SU-DHL-6 (cell line): Measurements from ENCODE around the gene MESD.

Source experiments
- EZH2phosphoT487 ChIP-seq: fragments of 200-600 bp; sonication (generic), shearing (Covaris generic); conservative IDR thresholded peaks from 2 replicates; pipeline ENCODE4 v1.6.1; 2018; ENCODE audit warnings: mild to moderate bottlenecking, antibody characterized with exemption, low read length, moderate library complexity, mixed read lengths
- TF ChIP-seq, protein P1 (sequence below): fragments of 200-600 bp; sonication (generic); IDR thresholded peaks from one replicate; pipeline ENCODE4 v1.5.1; 2017; ENCODE audit warnings: antibody characterized with exemption, mild to moderate bottlenecking, low read length, moderate library complexity; ENCODE audit not compliant: insufficient read depth, poor library complexity, severe bottlenecking

DNA sequence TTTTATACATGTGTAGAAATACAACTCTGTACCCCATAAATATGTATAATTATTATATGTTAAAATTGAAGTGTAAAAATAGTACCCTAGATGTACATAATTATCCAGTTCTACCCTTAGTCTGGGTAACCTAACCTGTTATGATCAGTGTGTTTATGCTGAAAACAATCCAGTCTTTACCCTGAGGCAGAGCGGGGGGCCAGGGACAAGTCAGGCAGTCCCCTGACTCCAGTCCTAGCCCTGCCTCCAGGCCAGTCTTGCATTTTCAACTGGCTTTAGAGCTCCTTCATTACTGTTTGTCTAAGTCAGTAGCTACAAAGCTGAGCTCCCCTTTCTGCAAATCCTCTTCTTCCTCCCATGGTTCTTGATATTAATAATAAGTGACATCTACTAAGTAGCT, 3.1 kb downstream of the MESD start:
- TF ChIP-seq, protein P1, sequence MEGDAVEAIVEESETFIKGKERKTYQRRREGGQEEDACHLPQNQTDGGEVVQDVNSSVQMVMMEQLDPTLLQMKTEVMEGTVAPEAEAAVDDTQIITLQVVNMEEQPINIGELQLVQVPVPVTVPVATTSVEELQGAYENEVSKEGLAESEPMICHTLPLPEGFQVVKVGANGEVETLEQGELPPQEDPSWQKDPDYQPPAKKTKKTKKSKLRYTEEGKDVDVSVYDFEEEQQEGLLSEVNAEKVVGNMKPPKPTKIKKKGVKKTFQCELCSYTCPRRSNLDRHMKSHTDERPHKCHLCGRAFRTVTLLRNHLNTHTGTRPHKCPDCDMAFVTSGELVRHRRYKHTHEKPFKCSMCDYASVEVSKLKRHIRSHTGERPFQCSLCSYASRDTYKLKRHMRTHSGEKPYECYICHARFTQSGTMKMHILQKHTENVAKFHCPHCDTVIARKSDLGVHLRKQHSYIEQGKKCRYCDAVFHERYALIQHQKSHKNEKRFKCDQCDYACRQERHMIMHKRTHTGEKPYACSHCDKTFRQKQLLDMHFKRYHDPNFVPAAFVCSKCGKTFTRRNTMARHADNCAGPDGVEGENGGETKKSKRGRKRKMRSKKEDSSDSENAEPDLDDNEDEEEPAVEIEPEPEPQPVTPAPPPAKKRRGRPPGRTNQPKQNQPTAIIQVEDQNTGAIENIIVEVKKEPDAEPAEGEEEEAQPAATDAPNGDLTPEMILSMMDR = no peak
- no peak for TF ChIP-seq EZH2phosphoT487
